ENCODE data around the gene LCNL1. TPM values are rescaled to one million over a fixed set of nuclear protein-coding genes. Genes with fewer than 3 reads are reported as not detected.

Gene LCNL1
- total RNA-seq, 1 donor from 2014 or later, result 11.7 TPM

- peaks cover 15% of the 10 kb centered on the region for H3K27me3 ChIP-seq (ENCODE audit: low read depth)
- no peak for TF ChIP-seq CTCF (IDR thresholded peaks at IDR 0.05; ENCODE audit: borderline replicate concordance)
- peak overlapping the region; percentile 42 for H3K4me3 ChIP-seq
- intact Hi-C loops (cut with micrococcal nuclease), result no loop called here
- DNase-seq, result no peak
- no peaks in the 10 kb centered on the region for H3K9me3 ChIP-seq (replicated peaks)
- H3K27ac ChIP-seq (replicated peaks), result no peak overlapping the region
- H3K36me3 ChIP-seq, result no peaks in the 10 kb centered on the region
- peaks cover 57% of the 10 kb centered on the region for H3K4me1 ChIP-seq
Observed at GRCh38 chr9:136985027-136985602, 2.3 kb downstream of the LCNL1 start.

GRCh38 chr9:136985853-136986252 lies 3.1 kb downstream of the LCNL1 start:
- no peak overlapping the region for H3K27ac ChIP-seq (replicated peaks)
- intact Hi-C loops (cut with micrococcal nuclease), result no loop called here
- TF ChIP-seq CTCF (IDR thresholded peaks at IDR 0.05; ENCODE audit: borderline replicate concordance), result no peak
- H3K9me3 ChIP-seq (replicated peaks), result peaks cover 4% of the 10 kb centered on the region
- peak overlapping the region; percentile 42 for H3K4me3 ChIP-seq
- DNase-seq, result no peak
- peaks cover 15% of the 10 kb centered on the region for H3K27me3 ChIP-seq (ENCODE audit: low read depth)
- no peaks in the 10 kb centered on the region for H3K36me3 ChIP-seq
- peaks cover 49% of the 10 kb centered on the region for H3K4me1 ChIP-seq

GRCh38 chr9:136988872-136989271 lies 6.1 kb downstream of the LCNL1 start:
- Histone ChIP-seq H3K4me1 (peaks cover 49% of the 10 kb centered on the region), H3K27me3 (ENCODE audit: low read depth) (peaks cover 25% of the 10 kb centered on the region), H3K9me3 (replicated peaks) (peaks cover 4% of the 10 kb centered on the region), H3K27ac (replicated peaks) (no peak overlapping the region), H3K4me3 (no peak overlapping the region), H3K36me3 (peaks cover 6% of the 10 kb centered on the region)
- no peak for TF ChIP-seq CTCF (IDR thresholded peaks at IDR 0.05; ENCODE audit: borderline replicate concordance)
- intact Hi-C loops (cut with micrococcal nuclease), result no loop called here
- no peak for DNase-seq

DNA sequence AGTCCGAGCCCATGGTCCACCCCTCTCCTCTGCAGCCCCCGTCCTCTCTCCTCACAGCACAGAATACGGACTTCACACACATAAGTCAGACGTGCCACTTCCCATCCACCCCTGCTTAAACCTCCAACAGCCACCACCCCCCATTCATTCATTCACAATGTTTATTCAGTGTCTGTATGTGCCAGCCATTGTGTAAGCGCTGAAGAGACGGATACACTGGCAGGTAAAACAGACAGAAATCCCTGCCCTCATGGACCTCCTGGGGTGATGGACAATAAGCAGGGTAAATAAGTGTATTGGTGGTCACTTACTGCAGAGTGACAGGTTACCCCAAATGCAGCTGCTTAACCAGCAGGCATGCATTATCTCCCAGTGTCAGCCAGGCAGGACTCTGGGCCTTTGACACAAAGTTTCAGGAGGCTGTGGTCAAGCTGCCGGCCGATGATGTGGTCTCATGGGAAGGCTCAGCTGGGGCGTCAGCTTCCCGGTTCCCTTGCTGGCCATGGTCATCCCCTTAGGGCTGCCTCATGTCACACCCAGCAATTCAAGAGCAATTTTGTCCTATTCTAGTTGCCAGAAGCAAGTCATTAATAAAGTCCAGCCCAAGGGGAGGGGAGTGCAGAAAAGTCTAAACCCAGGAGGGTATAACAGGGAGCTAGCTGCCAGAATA lies 7.6 kb downstream of the LCNL1 start:
- H3K27me3 ChIP-seq (ENCODE audit: low read depth), result peaks cover 32% of the 10 kb centered on the region
- H3K36me3 ChIP-seq, result peaks cover 11% of the 10 kb centered on the region
- no peak for TF ChIP-seq CTCF (IDR thresholded peaks at IDR 0.05; ENCODE audit: borderline replicate concordance)
- H3K4me3 ChIP-seq, result no peak overlapping the region
- DNase-seq, result no peak
- peaks cover 4% of the 10 kb centered on the region for H3K9me3 ChIP-seq (replicated peaks)
- intact Hi-C loops (cut with micrococcal nuclease), result no loop called here
- peaks cover 49% of the 10 kb centered on the region for H3K4me1 ChIP-seq
- H3K27ac ChIP-seq (replicated peaks), result peak overlapping the region; percentile 92

GRCh38 chr9:136991993-136992818 lies 9.4 kb downstream of the LCNL1 start, which contains the start of gene PAXX:
Gene PAXX, plus strand, starts transcription at chr9:136992422. Its CDS starts 22 bp downstream, at chr9:136992444.
- intact Hi-C loops (cut with micrococcal nuclease), result no loop called here
- Histone ChIP-seq H3K9me3 (replicated peaks) (peaks cover 4% of the 10 kb centered on the region), H3K27me3 (ENCODE audit: low read depth) (peaks cover 43% of the 10 kb centered on the region), H3K27ac (replicated peaks) (peak within 1 kb of the TSS; percentile 92), H3K36me3 (peaks cover 11% of the 10 kb centered on the region), H3K4me1 (peaks cover 60% of the 10 kb centered on the region), H3K4me3 (peak within 1 kb of the TSS; percentile 74)
- TF ChIP-seq CTCF (IDR thresholded peaks at IDR 0.05; ENCODE audit: borderline replicate concordance), result no peak
- DNase-seq, result peak; percentile 94

All from left ventricle myocardium inferior (tissue), 1 donor.